ENCODE results near the gene LRRC4C.

DNA sequence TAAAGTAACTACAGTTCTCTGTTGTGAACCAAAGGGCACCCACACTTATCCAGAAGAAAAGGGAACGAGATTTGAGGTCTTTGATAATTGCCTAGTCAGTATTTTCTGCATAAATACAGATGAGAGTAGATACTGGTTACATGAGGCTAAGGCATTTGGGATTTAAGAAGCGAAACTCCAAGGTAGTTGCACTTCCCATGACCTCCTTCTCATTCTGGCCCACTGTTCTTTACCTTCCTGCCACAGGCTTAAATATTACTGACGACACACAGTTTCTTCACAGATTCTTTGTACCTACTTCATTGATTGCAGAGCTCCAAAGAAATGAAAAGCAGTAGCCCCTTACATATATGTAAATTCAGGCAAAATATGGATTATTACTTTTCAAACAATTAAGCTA is 915.3 kb downstream of the LRRC4C start:
- TF ChIP-seq POLR2A (IDR thresholded peaks at IDR 0.05; ENCODE audit: low read depth, low read length) (no peak), EZH2 (IDR thresholded peaks at IDR 0.05; ENCODE audit: borderline replicate concordance, low read depth, low read length, severe bottlenecking) (no peak), FOS (IDR thresholded peaks at IDR 0.05; ENCODE audit: borderline replicate concordance, insufficient read depth, low read length) (no peak), POLR2AphosphoS5 (IDR thresholded peaks at IDR 0.05; ENCODE audit: insufficient read depth, low read depth, low read length) (no peak)
- TF ChIP-seq, protein P1, sequence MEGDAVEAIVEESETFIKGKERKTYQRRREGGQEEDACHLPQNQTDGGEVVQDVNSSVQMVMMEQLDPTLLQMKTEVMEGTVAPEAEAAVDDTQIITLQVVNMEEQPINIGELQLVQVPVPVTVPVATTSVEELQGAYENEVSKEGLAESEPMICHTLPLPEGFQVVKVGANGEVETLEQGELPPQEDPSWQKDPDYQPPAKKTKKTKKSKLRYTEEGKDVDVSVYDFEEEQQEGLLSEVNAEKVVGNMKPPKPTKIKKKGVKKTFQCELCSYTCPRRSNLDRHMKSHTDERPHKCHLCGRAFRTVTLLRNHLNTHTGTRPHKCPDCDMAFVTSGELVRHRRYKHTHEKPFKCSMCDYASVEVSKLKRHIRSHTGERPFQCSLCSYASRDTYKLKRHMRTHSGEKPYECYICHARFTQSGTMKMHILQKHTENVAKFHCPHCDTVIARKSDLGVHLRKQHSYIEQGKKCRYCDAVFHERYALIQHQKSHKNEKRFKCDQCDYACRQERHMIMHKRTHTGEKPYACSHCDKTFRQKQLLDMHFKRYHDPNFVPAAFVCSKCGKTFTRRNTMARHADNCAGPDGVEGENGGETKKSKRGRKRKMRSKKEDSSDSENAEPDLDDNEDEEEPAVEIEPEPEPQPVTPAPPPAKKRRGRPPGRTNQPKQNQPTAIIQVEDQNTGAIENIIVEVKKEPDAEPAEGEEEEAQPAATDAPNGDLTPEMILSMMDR (IDR thresholded peaks at IDR 0.05; ENCODE audit: extremely low read depth in 1 of 2, insufficient read depth in 1 of 2, low read depth in 1 of 2, low read length in 2 of 2) = no peak
- TF ChIP-seq, protein P2, sequence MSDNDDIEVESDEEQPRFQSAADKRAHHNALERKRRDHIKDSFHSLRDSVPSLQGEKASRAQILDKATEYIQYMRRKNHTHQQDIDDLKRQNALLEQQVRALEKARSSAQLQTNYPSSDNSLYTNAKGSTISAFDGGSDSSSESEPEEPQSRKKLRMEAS (IDR thresholded peaks at IDR 0.05; ENCODE audit: insufficient read depth, insufficient read length) = no peak

Data from endothelial cell of umbilical vein (primary cell).